Gastrocnemius medialis (tissue), 4 donors: ENCODE measurements around the gene DTNB.

Source experiments
- CTCF ChIP-seq, 5 experiments: fragments of 450-650 bp in 3 of 5; fragments of 200-600 bp in 2 of 5; sonication (generic) in 2 of 5; IDR thresholded peaks in 4 of 5; conservative IDR thresholded peaks in 1 of 5; 1 replicate in 4 of 5; 2 replicates in 1 of 5; pipeline ENCODE4 v1.5.1; 2016 to 2019; ENCODE audit warnings: antibody characterized with exemption in 5 of 5, mild to moderate bottlenecking in 3 of 5, moderate library complexity in 3 of 5
- POLR2A ChIP-seq, 2 donors: fragments of 450-650 bp; IDR thresholded peaks; one replicate each; pipeline ENCODE4 v1.6.1; 2017; ENCODE audit warnings: antibody characterized with exemption in 2 of 2, mild to moderate bottlenecking in 2 of 2, moderate library complexity in 2 of 2

GRCh38 chr2:25588576-25588975, 84.8 kb downstream of the DTNB start:
- TF ChIP-seq POLR2A (IDR thresholded peaks at IDR 0.05): no peak
- TF ChIP-seq CTCF (IDR thresholded peaks at IDR 0.05 in 4 of 5, conservative IDR thresholded peaks at IDR 0.05 in 1 of 5): no peak
